ENCODE measurements around the gene GRM8.

The GRM8 gene

GRCh38 chr7:126720232-126720631 is 532.5 kb downstream of the GRM8 start:
- TF ChIP-seq ZNF274 (IDR thresholded peaks at IDR 0.05; ENCODE audit: low read depth, low read length) = no peak
- no peak overlapping the region for H3K4me3 ChIP-seq (ENCODE audit: low read length)

DNA sequence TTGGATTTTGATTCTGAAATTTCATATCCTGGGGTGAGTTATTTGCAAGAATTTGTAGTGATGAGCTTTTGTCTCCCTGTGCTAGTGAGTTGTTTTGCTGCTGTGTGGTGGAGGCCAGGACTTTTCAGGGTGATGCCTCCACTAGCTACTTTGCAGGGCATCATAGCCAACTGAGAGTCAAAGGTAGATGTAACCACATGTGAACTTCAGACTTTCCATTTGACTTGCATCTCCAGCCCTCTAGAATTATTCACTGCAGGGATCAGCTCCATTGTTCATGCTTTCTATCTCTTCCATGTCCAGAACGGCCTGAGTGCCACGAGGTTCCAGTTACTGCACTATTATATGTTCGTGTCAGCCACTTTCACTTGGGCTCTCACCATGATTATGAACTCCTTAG is 534.3 kb downstream of the GRM8 start:
- no peak for TF ChIP-seq ZNF274 (IDR thresholded peaks at IDR 0.05; ENCODE audit: low read depth, low read length)
- H3K4me3 ChIP-seq (ENCODE audit: low read length) = no peak overlapping the region

DNA sequence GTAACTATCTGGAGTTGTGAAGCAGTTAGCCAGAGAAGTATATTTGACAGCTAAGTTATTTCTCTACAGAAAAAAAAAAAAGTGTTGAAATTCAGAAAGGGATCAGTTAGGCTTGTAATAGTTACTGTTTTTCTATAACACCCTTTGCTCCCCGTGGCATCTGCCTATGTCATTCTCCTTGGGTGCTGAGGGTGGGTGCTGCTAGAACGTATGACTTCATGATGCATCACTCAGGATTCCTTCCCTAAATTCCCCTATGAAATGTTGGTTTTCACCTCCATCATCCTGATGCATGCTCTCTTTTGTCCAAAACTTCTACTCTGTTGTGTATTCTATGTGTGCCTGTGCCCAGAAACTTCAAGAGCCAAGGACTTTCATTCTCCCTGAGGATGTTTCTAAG is 536.4 kb downstream of the GRM8 start:
- no peak for TF ChIP-seq ZNF274 (IDR thresholded peaks at IDR 0.05; ENCODE audit: low read depth, low read length)
- H3K4me3 ChIP-seq (ENCODE audit: low read length) = no peak overlapping the region

DNA sequence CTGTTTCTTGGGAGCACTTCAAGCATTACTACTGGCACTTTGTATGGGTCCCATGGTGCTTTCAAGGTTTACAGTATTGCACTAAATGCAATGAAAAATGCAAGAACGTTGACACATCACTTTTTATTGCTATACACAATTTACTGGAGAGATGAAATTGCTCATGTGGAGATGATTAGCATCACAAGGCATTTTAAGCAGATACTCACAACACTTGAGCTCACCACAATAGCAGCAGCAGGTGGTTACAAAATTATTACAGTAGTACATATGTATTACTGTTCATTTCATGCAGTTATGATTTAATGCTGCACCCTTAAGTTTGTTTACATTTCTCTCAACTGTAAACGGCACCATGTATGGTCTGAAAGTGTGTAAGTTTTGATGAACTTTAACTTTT is 537.7 kb downstream of the GRM8 start:
- TF ChIP-seq ZNF274 (IDR thresholded peaks at IDR 0.05; ENCODE audit: low read depth, low read length) = no peak
- no peak overlapping the region for H3K4me3 ChIP-seq (ENCODE audit: low read length)

- TF ChIP-seq ZNF274 (IDR thresholded peaks at IDR 0.05; ENCODE audit: low read depth, low read length) = no peak
- H3K4me3 ChIP-seq (ENCODE audit: low read length) = peak overlapping the region; percentile 40; the same call in 1 of the 2 replicates
Observed at GRCh38 chr7:126702242-126703016, 550.3 kb downstream of the GRM8 start.

- TF ChIP-seq ZNF274 (IDR thresholded peaks at IDR 0.05; ENCODE audit: low read depth, low read length) = no peak
Observed at GRCh38 chr7:126700807-126701604, 551.7 kb downstream of the GRM8 start.

DNA sequence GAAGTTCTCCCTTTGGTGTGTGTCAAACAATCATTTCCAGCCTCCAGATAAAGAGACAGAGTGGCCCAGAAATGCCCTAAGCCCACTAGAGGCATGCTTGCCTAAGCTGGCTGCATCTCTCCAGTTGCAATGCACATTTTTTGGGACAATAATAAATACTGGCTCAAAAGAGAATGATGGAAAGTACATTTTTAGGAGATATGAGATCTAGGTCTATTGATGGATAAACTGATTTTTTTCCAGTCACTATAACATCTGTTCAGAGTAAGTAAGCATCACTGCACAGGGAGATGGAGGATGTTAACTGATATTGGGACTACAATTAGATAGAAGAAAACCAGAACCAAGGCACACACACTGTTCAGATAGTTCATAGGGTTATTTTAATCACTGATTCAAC is 553.0 kb downstream of the GRM8 start:
- no peak for TF ChIP-seq ZNF274 (IDR thresholded peaks at IDR 0.05; ENCODE audit: low read depth, low read length)
- peak overlapping the region; percentile 41 for H3K4me3 ChIP-seq (ENCODE audit: low read length)

More at GRCh38 chr7:126700807-126701604, 551.7 kb downstream of the GRM8 start:
- no peak overlapping the region; the same call in 1 of the 2 replicates for H3K4me3 ChIP-seq (ENCODE audit: low read length)

GRCh38 chr7:126698909-126699308 is 553.8 kb downstream of the GRM8 start:
- no peak for TF ChIP-seq ZNF274 (IDR thresholded peaks at IDR 0.05; ENCODE audit: low read depth, low read length)
- no peak overlapping the region for H3K4me3 ChIP-seq (ENCODE audit: low read length)

- TF ChIP-seq ZNF274 (IDR thresholded peaks at IDR 0.05; ENCODE audit: low read depth, low read length) = no peak
- no peak overlapping the region for H3K4me3 ChIP-seq (ENCODE audit: low read length)
Observed at GRCh38 chr7:126698446-126698845, 554.3 kb downstream of the GRM8 start.

DNA sequence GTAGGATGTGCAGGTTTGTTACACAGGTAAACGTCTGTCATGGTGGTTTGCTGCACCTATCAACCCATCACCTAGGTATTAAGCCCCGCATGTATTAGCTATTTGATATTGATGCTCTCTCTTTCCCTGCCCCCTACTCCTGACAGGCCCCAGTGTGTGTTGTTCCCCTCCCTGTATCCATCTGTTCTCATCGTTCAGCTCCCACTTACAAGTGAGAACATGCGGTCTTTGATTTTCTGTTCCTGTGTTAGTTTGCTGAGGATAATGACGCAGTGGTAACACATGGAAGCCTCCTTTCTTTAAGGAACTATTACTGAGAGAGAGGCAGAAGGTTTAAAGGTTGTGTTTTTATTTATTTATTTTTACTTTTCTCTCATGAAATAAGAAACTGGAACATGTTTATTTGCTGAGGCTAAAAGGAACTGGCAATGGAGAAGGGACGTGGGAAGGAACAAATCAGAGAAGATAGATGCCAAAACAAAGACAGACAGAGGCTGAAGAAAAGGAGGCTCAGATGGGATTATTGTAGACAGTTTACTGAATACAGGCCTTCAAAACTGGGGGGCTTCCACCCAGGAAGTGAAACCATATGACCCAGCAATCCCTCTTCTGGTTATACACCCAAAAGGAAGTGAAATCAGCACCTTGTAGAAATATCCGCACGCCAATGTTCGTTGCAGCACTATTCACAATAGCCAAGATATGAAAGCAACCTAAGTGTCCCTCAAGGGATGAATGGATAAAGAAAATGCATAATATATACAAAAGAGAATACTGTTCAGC is 556.3 kb downstream of the GRM8 start:
- H3K4me3 ChIP-seq (ENCODE audit: low read length) = no peak overlapping the region
- TF ChIP-seq ZNF274 (IDR thresholded peaks at IDR 0.05; ENCODE audit: low read depth, low read length) = no peak

DNA sequence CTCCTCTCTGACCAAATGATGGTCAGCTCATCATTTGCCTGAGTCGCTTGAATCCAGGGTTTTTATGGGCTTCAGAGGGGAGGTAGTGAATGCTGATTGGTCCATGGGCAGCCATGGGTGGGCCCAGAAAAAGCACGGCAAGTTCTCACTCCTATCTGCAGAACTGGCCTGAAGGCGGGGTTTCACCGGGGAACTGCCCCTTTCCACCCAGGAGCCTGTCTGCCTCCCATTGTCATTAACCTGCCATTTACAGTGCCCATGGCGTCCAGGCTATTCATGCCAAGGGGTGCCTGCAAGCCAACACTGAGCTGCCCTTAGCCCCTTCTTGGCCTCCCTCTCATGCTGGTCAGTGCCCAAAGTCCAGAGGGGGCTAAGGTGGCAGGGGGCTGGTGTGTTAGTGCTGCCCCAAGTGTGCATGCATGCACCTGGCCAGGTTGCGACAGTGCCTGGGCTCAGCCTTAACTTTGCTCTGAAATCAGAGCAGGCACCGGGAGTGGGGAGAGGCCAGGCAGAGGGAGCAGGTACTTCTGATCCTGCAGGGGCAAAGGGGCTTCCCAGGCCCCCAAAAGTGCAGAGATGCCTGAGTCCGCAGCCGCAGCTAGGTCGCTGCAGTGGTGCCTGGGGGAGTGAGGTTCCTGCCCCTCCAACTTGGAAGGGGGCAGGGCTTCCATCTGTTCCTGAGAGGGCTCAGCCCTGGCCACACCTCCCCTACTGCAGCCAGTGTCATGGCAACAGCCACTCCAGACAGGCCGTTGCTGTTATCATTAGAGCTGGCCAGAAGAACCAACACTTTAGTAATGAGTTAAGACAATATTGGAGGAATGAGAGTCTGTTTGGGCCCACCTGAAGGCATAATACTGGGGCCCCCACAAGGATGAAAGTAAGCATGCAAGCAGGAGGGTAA is 561.6 kb downstream of the GRM8 start:
- TF ChIP-seq ZNF274 (IDR thresholded peaks at IDR 0.05; ENCODE audit: low read depth, low read length) = no peak
- no peak overlapping the region for H3K4me3 ChIP-seq (ENCODE audit: low read length)

- H3K4me3 ChIP-seq (ENCODE audit: low read length) = no peak overlapping the region
- TF ChIP-seq ZNF274 (IDR thresholded peaks at IDR 0.05; ENCODE audit: low read depth, low read length) = no peak
Observed at GRCh38 chr7:126690104-126690503, 562.6 kb downstream of the GRM8 start.

- no peak overlapping the region for H3K4me3 ChIP-seq (ENCODE audit: low read length)
- TF ChIP-seq ZNF274 (IDR thresholded peaks at IDR 0.05; ENCODE audit: low read depth, low read length) = no peak
Observed at GRCh38 chr7:126689037-126689436, 563.7 kb downstream of the GRM8 start.
